ENCODE results near the gene NOXO1. TPM values are rescaled to one million over a fixed set of nuclear protein-coding genes. Genes with fewer than 3 reads are reported as not detected.
A peak's percentile ranks its signal among the peaks of the same experiment; 100 is the strongest.

NOXO1 gene
- polyA plus RNA-seq, 3 donors, result 0.09 TPM; not detected in 2

- Histone ChIP-seq H3K4me1 (ENCODE audit: control insufficient read depth in 1 of 2, insufficient read depth in 2 of 2, low read length in 2 of 2) (peaks cover 17 to 24% of the 10 kb centered on the region in 2 donors), H3K4me2 (replicated peaks; ENCODE audit: extremely low read depth, low read length, poor library complexity, severe bottlenecking) (no peak overlapping the region), H3K4me3 (replicated peaks in 1 of 3; ENCODE audit: low read depth in 2 of 3, low read length in 3 of 3) (no peak overlapping the region), H3K79me2 (ENCODE audit: insufficient read depth, low read length) (no peaks in the 10 kb centered on the region), H3K9me3 (replicated peaks in 1 of 2; ENCODE audit: control insufficient read depth in 1 of 2, insufficient read depth in 1 of 2, low read length in 2 of 2) (peaks cover 0 to 17% of the 10 kb centered on the region in 2 donors), H3K27me3 (ENCODE audit: control insufficient read depth in 2 of 2, insufficient read depth in 2 of 2, low read length in 2 of 2) (peaks cover 30 to 48% of the 10 kb centered on the region in 2 donors), H3K27ac (ENCODE audit: low read depth in 1 of 2, low read length in 2 of 2) (no peak overlapping the region), H4K20me1 (ENCODE audit: insufficient read depth, low read length) (peaks cover 8% of the 10 kb centered on the region), H2AFZ (ENCODE audit: insufficient read depth, low read depth, low read length, poor library complexity, severe bottlenecking) (no peak overlapping the region), H3K36me3 (replicated peaks in 1 of 2; ENCODE audit: control insufficient read depth in 1 of 2, insufficient read depth in 2 of 2, low read length in 2 of 2) (peaks cover 33 to 36% of the 10 kb centered on the region in 2 donors), H3K9ac (ENCODE audit: insufficient read depth, low read length, poor library complexity, severe bottlenecking) (no peak overlapping the region)
- intact Hi-C loops (cut with micrococcal nuclease), result no loop called here
- DNase-seq, result no peak
- H3K4me1 Mint-ChIP-seq, result peaks cover 14% of the 10 kb centered on the region
- 8% methylated on average over 44 of the region's 53 CpGs for WGBS (ENCODE audit: insufficient coverage)
- peaks cover 0 to 12% (median 5%) of the 10 kb centered on the region in 7 donors for H3K9me3 Mint-ChIP-seq
- peaks cover 37 to 43% of the 10 kb centered on the region in 2 donors for H3K36me3 Mint-ChIP-seq
- H3K4me3 Mint-ChIP-seq, result peak overlapping the region in 1 of 2 donors; percentile 89
- no peak for TF ChIP-seq CTCF (IDR thresholded peaks at IDR 0.05)
- no peak overlapping the region for H3K27ac Mint-ChIP-seq
- peaks cover 46 to 63% (median 52%) of the 10 kb centered on the region in 3 donors for H3K27me3 Mint-ChIP-seq (ENCODE audit: low read depth in 3 of 3)
Measured at GRCh38 chr16:1980030-1980769, 1.1 kb downstream of the NOXO1 start.

- peaks cover 46 to 63% (median 49%) of the 10 kb centered on the region in 3 donors for H3K27me3 Mint-ChIP-seq (ENCODE audit: low read depth in 3 of 3)
- peaks cover 0 to 12% (median 5%) of the 10 kb centered on the region in 7 donors for H3K9me3 Mint-ChIP-seq
- peak overlapping the region in 1 of 2 donors; percentile 53 for H3K4me3 Mint-ChIP-seq
- H3K4me1 Mint-ChIP-seq, result peaks cover 6% of the 10 kb centered on the region
- H2AFZ ChIP-seq (ENCODE audit: insufficient read depth, low read depth, low read length, poor library complexity, severe bottlenecking), result no peak overlapping the region
- H3K27ac Mint-ChIP-seq, result no peak overlapping the region
- H3K4me1 ChIP-seq (ENCODE audit: control insufficient read depth in 1 of 2, insufficient read depth in 2 of 2, low read length in 2 of 2), result peaks cover 9 to 17% of the 10 kb centered on the region in 2 donors
- H3K4me2 ChIP-seq (replicated peaks; ENCODE audit: extremely low read depth, low read length, poor library complexity, severe bottlenecking), result no peak overlapping the region
- no peak overlapping the region for H3K4me3 ChIP-seq (replicated peaks in 1 of 3; ENCODE audit: low read depth in 2 of 3, low read length in 3 of 3)
- peaks cover 0 to 17% of the 10 kb centered on the region in 2 donors for H3K9me3 ChIP-seq (replicated peaks in 1 of 2; ENCODE audit: control insufficient read depth in 1 of 2, insufficient read depth in 1 of 2, low read length in 2 of 2)
- intact Hi-C loops (cut with micrococcal nuclease), result no loop called here
- H3K9ac ChIP-seq (ENCODE audit: insufficient read depth, low read length, poor library complexity, severe bottlenecking), result no peak overlapping the region
- H3K79me2 ChIP-seq (ENCODE audit: insufficient read depth, low read length), result no peaks in the 10 kb centered on the region
- no peak for TF ChIP-seq CTCF (IDR thresholded peaks at IDR 0.05)
- peaks cover 41 to 43% of the 10 kb centered on the region in 2 donors for H3K36me3 ChIP-seq (replicated peaks in 1 of 2; ENCODE audit: control insufficient read depth in 1 of 2, insufficient read depth in 2 of 2, low read length in 2 of 2)
- peaks cover 4% of the 10 kb centered on the region for H4K20me1 ChIP-seq (ENCODE audit: insufficient read depth, low read length)
- WGBS (ENCODE audit: insufficient coverage), result 28% methylated on average over 42 of the region's 70 CpGs
- H3K27me3 ChIP-seq (ENCODE audit: control insufficient read depth in 2 of 2, insufficient read depth in 2 of 2, low read length in 2 of 2), result peaks cover 30 to 48% of the 10 kb centered on the region in 2 donors
- DNase-seq, result no peak
- H3K36me3 Mint-ChIP-seq, result peaks cover 45 to 48% of the 10 kb centered on the region in 2 donors
- H3K27ac ChIP-seq (ENCODE audit: low read depth in 1 of 2, low read length in 2 of 2), result no peak overlapping the region
Measured at GRCh38 chr16:1979271-1980029, 1.8 kb downstream of the NOXO1 start.
